Embryonic facial prominence (tissue), 1 donor: ENCODE measurements around the gene MYO16.
"Not testable (repeated sequence)": the region's sequence is repeated elsewhere in the genome, so short reads cannot be mapped to it uniquely, and the experiment has no call there.

Experiments used
- DNase-seq: peaks from one replicate; pipeline ENCODE4 v3.0.0-alpha.2; 2016; ENCODE audit errors: extremely low spot score

The MYO16 gene

DNA sequence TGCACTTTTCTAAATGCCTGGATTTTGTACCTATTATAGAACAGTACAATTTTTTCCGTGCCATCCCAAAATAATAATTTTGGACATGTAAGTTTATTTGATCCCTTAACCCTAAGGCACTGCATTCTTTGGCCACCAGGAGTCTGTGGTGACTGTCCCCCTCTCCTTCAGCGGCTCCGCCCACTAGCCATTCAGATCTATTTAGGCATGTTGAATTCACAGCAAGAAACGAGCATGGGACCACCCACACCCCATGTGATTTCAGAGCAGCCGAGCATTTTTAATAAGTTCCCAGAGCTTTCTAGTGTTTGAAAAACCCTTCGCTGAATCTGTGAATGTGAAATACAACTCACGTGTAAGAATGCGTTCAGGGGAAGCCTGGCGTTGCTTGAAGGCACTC lies 567.5 kb downstream of the MYO16 start:
- no peak for DNase-seq

DNA sequence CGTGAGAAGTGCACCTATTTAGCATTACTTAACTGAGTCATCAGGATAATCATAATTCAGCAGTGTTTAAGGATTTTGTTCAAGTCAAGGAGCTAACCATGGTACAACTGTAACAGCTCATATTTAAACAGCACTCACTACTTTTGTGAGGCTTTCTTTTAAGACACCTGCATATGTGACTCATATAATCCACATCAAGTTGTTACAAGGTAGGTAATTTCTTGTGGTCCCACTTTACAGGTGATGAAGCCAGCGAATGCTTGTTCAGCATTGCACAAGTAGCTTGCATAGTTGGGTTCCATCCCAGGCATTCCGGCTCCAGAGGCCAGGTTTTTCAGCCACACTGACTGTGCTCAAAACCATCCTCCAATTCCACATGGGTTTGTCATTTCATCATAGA lies 569.2 kb downstream of the MYO16 start:
- DNase-seq = no peak

DNA sequence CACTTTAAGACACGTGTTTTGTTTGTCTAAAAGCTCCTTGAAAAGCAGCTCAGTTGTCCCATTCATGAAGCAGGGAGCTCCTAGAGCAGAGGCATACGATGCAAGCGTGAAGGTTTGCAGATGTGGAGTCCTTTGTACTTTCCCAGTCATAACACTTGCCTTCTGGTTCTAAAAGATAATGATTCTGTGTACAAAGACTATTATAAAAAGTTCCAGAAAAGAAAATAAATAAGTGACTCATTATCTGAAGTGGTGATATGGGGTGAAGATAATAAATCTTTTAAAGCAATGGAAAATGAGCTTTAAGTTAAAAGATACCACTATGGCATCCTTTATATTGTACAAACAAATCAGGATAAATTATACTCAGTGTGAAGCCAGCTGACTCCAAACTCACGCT lies 569.9 kb downstream of the MYO16 start:
- no peak for DNase-seq

DNA sequence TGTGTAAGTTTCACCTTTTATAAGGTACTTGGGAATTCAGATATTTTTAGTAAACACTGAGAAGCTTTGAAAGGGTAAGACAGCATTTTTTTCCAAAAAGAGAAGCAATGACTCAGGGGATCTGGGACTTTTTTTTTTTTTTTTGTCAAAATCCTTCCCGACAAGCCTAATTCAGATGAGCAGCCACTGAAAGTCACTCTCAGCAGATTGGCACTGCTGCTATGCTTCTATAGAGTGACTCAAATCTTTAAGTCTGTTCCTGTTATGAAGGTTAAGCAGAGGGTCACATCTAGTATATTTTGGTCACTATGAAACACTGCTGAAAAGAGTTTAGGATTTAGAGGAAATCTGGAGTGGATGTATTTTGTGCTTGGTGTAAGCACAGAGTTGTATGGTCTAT lies 571.1 kb downstream of the MYO16 start:
- no peak for DNase-seq

DNA sequence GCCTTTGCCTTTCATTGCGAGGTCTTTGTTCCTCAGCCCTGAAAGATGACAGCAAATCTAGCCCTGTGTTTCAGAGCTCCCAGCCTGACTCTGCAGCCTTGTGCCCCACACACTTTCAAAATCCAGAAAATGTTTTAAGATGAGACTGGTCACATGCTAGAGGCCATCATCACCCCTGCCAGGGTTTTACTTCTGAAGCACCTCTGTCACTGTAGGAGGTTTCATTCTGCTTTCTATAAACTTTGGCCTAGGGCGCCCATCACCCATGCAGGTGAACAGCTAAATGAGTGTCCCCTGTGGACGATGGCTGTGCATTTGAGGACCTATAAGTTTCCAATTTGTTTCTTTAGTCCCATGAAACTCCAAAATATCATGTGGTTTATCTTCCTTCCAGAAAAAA lies 574.2 kb downstream of the MYO16 start:
- no peak for DNase-seq

DNA sequence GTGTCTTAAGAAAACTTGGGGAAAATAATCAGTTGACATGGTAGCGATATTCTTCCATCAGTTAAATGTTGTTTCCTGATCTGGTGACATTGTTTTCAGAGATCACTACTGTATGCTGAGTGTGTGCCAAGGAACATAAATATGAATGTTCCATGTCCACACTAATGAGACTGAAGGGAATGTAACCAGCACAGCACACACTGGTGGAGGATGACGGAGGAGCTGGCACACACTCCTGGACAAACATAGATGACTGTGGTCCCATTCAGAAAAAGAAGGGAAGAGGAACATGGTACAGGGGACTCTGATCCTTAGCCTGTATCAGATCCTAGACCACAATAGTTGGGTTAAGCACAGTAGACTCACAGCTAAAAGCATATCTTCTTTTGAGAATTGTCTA lies 574.8 kb downstream of the MYO16 start:
- DNase-seq = no peak

DNA sequence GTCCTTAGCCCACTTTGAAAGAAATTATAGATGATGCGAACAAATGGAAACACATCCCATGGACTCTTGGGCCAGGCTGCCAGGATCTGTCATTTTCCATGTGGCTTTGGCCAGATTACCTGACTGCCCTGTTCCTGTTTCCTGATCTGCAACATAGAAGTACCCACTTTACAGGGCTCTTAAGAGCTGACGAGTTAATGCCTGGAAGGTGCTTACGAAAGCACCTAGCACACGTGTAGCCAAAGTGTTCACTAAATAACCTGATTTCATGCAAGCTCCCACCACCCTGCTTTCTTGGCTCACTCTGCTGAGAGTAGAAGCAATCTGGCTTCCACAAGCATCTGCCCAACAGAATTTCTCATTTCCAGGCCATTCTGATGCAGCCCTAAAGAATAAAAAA lies 575.2 kb downstream of the MYO16 start:
- DNase-seq = no peak

DNA sequence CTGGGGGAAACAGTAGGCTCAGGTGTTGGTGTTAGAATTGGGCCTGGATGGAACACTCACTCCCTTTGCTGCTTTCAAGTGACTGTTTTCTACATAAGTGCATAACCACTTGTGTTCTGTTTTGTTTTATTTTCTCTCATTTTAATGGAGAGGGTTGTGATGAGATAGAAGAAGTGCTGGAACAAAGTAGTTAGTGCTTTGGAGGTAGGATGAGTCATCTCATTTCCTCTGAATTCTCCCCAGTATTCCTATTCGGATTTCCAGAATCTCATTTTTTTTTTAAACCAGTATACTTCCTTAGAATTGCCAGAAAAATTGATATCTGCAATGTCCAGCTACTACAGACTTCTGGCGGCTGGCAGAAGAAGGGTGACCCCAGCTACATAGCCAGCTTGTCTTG lies 575.9 kb downstream of the MYO16 start:
- no peak for DNase-seq

DNA sequence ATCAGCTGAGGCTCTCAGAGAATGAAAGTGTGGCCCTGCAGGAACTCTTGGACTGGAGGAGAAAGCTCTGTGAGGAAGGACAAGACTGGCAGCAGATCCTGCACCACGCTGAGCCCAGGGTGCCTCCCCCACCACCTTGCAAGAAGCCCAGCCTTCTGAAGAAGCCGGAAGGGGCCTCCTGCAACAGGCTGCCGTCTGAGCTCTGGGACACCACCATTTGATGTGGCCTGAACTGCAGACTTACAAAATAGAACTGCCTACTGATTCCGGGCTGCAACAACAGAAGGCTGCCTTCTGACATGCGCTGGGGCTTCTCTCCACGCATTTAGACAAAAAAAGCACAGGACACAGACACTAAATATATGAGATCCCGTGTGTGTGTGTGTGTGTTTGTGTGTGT lies 577.2 kb downstream of the MYO16 start:
- no peak for DNase-seq

DNA sequence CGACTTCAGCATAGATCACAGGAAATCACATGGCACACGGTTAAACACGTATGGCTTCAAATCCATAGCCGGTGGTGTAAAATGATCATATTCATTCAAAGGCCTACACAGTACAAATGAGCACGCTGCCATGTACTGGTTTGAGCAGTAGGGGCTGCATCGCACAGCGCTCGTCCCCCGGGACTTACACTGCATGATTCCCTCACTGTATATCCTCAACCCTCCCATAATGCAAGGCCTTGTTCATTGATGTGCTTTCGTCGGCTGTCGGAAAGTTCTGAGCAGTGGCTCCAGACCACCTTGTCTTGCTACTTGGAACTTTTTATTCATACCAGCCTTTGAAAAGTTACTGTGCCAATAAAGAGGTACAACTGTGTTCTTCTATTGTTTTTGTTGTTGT lies 578.2 kb downstream of the MYO16 start:
- DNase-seq = no peak

DNA sequence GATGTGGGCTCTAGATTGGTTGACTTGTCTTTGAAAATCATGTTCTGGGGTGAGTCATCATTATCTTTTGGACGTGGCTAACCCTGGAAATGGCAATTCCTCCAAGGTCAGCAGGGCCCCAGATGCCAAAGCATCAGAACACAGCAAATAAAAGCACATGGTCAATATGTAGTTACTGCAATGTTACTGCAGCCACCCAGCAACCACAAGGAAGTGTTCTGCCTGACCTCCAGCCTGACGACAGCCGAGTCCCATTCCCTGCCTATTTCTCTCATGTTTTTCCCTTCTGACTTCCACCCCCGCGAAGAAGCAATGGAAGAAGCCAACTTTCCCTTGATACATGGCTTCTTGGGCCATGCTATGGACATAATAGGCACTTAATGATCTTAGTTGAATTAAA lies 579.1 kb downstream of the MYO16 start:
- no peak for DNase-seq

DNA sequence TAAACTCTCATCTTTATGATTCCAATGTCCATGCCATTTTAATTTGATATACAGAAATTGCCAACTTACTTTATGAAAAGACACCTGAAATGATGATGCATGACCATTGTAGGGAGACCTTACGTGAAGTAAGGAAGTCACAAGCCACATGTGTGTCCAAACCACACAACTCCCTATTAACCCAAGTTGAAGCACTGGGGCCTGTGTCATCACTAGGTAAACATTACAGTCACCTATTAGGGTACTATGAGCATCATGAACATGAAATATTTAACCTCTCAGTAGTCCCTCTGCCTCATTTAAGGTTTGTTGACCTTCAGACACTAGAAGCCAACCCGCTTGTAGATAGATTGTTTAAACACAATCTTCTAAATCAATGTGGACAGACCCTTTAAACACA lies 580.1 kb downstream of the MYO16 start:
- no peak for DNase-seq

DNA sequence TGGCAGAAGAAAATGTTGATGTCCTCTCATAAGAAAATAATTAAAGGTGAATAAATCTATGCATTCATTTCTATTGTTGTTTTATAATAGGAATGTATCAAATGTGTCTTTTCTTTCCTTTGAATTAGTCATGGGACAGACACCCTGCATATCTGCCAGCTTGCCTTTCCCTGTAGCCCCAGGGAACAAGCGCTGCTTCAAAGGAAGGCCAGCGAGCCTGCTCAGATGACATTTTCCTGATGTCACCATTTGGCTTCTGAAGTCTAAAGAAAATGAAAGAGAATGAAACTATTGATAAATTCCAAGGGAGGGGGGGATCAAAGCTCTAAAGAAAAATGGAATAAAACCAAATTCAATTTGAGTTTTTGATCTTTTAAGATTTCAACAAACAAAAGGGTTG lies 582.2 kb downstream of the MYO16 start:
- DNase-seq = no peak

DNA sequence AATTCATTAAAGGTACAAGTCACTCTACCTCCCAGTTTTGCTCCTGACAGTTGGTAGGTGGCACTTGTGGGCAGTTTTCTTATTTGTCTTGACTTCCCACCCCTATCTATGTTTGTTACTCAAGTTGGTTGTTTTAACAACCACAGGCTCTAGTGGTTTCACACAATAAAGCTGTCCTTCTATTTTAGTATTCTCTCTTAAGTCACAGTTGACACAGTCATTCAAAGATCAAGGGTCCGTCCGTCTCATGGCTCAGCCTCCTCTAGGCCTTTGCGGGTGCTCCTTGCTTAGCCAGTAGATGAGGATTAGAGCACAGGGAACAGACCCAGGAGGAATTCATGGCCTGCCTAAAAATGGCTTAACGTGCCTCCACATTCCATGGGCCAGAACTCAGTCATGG lies 583.2 kb downstream of the MYO16 start:
- no peak for DNase-seq

DNA sequence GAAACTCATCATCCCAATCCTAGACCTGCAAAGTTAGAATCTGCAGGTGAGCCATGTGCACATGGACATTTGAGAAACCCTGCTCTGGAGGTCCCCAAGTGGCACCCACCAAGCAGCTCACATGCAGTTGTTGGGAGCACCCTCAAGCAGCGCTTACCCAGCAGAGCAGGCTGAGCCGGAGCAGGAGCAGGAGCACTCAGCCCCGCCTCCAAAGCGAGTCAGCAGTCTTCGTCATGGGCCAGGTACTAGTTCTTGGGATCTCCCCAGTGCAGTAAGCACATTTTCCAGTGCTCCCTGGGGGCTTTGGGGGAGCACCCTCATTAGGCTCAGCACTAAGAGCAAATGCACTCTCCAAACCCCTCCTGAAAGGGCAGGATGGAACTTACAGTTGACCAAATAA lies 584.3 kb downstream of the MYO16 start:
- DNase-seq = no peak

DNA sequence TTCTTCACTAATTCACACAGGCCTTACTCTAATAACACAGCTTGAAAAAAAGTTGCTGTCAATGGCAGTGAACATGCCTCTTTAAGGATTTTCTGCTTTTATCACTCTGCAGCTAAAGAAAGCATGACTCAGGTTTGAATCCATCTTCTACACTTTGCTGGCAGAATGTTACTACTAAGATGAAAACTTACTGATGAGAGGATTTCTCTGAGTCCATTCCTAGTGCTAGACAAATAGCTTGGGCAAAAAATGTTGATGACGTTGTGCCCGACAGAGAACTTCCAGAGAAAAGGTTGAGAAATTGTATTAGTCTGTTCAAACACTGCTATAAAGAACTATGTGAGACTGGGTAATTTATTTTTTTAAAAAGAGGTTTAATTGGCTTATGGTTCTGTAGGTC lies 585.0 kb downstream of the MYO16 start:
- DNase-seq = no peak

DNA sequence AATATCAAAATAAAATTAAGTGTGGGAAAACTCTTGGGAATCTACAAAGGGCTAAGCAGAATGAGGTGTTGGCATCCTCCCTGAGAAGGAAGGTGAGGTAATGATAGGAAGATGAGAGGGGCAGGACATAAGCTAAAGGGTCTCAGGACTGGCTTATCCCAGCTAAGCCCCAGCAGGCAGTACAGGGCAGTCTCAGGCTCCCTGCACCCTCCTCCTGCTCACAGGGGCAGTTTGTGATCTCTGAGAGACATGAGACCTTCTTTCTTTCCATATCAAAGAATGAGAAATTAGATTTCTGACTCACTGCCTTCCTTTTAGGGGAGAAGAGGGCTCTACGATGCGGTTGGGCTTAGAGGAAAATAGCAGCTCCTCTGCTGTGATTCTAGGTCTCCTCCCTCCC lies 586.0 kb downstream of the MYO16 start:
- DNase-seq = no peak

DNA sequence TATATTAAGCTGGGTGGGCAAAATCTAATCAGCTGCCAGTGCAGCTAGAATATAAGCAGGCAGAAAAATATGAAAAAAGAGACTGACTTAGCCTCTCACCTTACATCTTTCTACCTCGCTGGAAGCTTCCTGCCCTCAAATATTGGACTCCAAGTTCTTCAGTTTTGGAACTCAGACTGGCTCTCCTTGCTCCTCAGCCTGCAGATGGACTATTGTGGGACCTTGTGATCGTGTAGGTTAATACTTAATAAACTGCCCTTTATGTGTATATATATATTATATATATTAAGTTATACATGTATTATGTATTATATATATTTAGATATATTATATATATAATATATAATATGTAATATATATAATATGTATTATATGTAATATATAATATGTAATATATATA lies 588.1 kb downstream of the MYO16 start:
- not testable (repeated sequence) for DNase-seq

DNA sequence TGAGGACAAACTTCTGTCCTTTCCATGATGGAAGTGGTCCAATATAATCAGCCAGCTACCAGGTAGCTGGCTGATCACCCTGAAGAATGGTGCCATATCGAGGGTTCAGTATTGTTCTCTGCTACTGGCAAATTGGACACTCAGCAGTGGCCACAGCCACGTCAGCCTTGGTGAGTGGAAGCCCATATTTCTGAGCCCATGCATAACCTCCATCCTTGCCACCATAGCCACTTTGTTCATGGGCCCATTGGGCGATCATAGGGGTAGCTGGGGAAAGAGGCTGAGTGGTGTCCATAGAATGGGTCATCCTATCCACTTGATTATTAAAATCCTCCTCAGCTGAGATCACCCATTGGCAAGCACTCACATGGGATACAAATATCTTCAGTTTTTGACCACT lies 591.2 kb downstream of the MYO16 start:
- DNase-seq = no peak

DNA sequence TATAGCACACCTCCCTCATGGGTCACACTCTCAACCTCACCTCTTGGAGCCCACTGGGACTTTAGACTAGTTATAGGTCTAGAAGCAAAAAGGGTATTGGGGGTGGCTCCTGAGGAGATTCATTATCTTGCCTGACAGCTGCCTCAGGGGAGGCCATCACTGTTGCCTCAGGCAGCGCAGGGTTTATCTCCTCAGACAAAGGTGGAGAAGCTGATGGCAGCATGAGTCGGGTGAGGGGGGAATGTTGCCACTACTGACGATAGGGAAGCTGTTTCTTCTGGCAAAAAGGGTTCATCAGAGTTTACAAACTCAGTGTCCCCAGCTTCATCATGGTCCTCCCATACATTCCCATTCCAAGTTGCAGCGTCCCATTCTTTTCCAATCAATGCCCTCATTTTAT lies 594.6 kb downstream of the MYO16 start:
- DNase-seq = no peak

DNA sequence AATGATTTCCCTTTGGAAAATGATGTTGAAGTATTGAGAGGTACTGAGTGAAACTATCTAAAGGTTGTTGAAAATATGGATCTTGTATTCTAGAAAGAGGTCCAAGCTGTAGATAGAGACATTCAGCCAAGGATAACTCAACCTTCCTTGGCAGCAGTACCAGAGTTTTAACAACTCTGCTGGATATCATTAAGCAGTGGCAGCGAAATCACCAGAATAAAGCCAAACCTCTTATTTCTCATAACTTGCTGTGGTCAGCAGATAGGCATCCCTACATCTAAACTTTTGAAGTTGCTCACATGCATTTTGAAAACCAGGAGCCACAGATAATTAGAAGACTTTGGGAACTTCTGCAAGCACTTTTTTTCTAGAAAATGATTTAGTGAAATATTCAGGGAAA lies 597.2 kb downstream of the MYO16 start:
- DNase-seq = no peak

DNA sequence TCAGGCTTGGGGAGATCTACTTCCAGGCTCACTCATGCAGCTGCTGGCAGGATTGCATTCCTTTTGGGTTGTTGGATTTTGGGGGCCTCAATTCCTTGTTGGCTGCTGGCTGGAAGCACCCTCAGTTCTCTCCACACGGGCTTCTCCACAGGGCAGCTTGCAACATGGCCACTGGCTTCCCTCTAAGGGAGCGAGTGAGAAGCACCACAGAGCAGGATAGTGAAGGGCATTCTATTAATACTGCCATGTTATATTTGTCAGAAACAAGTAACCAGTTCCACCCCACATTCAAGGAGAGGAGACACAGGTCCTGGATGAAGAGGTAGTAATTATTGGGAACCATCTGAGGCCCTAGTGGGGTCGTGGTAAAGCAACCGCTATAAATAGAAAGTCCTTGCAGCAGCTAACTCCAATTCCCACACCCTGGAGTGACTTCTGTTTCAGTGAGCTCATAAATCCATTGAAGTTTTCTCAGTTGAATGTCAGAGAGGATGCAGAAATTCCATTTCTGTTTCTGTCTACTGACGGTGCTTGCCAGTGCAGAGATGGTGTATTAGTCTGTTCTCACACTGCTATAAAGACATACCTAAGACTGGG lies 598.0 kb downstream of the MYO16 start:
- no peak for DNase-seq

DNA sequence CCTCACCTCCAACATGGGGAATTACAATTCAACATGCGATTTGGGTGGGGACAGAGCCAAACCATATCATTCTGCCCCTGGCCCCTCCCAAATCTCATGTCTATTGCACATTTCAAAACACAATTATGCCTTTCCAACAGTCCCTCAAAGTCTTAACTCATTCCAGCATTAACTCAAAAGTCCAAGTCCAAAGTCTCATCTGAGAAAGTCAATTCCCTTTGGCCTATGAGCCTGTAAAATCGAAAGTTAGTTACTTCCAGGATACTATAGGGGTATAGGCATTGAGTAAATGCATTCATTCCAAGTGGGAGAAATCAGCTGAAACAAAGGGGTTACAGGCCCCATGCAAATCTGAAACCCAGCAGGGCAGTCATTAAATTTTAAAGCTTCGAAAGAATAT lies 598.8 kb downstream of the MYO16 start:
- DNase-seq = no peak

DNA sequence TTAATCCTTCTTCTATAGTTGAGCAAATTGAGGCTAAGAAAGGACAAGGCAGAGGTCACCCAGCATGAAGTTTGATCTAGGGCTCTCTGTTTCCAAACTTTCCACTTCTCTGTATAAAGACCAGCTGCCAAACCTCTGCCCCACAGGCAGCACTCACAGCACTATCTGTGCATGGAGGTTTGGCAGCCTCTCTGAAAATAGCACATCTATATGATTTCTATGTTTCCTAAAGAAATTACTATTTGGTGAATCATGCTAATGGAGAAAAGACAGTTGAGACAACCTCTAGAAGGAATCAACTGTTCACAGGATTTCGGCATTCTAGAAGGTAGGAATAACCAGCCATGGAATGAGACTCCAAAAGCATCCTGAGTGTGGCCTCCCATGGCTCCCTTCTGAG lies 602.5 kb downstream of the MYO16 start:
- DNase-seq = no peak

DNA sequence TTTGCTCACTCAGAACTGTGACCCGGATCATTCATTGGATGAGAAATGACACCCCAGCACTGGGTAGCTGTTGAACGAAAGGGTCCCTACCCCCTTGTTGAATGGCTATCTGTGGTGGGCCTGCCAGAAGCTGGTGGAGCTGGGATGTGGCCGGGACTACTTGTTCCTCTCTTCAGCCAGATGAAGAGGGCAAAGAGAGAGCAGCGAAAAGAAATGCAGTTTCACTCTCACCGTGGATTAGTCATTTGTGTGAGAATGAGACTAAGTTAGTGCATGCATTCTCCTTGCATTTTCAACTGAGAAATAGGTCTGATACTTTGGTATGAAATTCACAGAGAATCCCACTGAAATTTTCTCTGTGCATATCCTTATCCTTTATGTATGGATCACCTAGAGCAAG lies 603.9 kb downstream of the MYO16 start:
- no peak for DNase-seq
